Fibroblast of skin of left biceps (primary cell): ENCODE results near the gene PCDH9.

Source experiments
- DNase-seq, 2 experiments: peaks; one replicate each; pipeline ENCODE4 v3.0.0-alpha.2; 2013; ENCODE audit warnings: low read depth in 2 of 2

Gene PCDH9

DNA sequence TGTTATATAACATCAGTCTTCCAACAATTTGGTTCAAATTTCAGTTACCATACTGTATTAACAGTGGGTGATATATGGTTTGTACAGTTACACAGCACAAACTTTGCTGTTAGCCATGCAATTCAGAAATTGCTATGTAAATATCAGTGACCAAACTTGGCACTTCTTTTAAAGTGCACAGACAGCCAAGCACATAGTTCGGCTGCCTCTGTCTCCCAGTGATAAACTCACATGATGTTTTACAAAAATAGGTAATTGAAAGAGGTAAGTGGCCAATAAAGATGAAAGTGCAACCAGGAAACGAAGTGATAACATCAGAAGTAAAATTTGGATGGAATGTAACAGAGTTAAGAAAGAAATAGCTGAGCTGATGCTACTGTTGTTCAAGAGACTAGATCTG, 143.9 kb downstream of the PCDH9 start:
- DNase-seq: no peak

GRCh38 chr13:67084066-67084465, 146.1 kb downstream of the PCDH9 start:
- no peak for DNase-seq

GRCh38 chr13:67083519-67083918, 146.6 kb downstream of the PCDH9 start:
- no peak for DNase-seq

DNA sequence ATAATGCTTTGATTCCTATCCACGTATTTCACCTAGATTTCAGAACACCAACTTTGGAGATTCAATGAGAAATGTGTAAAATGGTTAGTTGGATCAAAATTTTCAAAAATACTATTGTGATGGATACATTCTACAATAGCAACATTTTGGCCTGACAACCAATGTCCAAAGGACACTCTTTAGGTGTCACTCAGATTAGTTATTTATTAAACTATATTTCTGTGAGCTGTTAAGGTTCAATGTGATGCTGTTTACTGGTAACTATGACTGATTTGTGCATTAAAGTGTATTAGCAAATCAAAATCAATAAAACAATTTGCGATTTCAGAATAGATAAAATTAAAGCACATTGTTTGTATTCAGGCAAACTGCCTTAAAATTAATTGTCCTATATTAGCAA, 149.8 kb downstream of the PCDH9 start:
- DNase-seq: no peak

- no peak for DNase-seq
Observed at GRCh38 chr13:67078062-67078461, 152.1 kb downstream of the PCDH9 start.

DNA sequence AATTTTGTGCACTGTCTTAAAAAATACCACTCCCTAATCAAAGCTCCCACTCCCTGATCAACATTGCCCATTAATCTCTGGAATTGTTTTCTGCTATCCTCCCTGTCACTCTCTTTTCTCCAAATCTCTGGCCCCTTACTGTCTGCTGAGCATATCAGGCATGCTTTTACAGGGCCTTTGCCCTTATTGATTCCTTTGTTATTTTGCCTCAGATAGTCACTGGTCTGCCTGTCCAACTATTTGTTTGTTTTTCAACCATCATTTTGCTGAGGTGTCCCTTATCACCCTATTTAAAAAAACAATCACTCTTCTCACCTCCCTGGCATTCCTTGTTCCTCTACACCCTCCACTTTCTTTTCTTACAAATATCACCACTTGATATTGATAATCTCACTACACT, 153.0 kb downstream of the PCDH9 start:
- DNase-seq: no peak

- no peak for DNase-seq
Observed at GRCh38 chr13:67076378-67076777, 153.8 kb downstream of the PCDH9 start.

GRCh38 chr13:67075239-67075638, 154.9 kb downstream of the PCDH9 start:
- no peak for DNase-seq

- no peak for DNase-seq
Observed at GRCh38 chr13:67071918-67072598, 158.1 kb downstream of the PCDH9 start.

- DNase-seq: no peak
Observed at GRCh38 chr13:67070306-67070705, 159.8 kb downstream of the PCDH9 start.

DNA sequence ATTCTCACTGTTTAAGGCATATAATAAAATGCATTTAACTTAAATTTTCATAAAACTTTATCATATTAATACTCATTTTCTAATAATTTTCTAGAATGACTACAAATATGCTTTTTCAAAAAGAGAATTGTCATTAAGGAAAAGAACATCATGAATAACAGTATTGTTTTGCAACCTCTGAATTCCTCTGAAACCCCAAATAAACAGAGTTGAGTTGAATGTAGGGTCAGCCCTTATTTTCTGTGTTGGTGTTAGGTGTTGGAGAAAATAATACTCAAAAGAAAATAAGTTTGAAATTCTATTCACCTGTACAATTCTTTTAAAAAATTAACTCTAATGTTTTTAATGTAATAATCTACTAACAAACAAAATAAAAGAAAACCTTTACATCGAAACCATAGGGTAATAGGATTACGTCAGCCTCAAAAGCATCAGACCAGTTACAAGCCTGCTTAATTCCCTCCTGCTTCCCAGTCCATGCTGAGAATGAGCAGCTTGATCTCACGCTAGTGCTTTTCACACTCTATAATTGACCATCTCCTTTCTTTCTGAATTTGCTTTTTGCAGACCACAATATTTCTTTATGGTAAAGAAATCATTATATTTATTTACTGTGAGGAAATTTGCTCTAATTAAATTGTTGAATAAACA, 160.9 kb downstream of the PCDH9 start:
- no peak for DNase-seq

- DNase-seq: no peak
Observed at GRCh38 chr13:67064920-67065319, 165.2 kb downstream of the PCDH9 start.

GRCh38 chr13:67063036-67063435, 167.1 kb downstream of the PCDH9 start:
- no peak for DNase-seq

- DNase-seq: no peak
Observed at GRCh38 chr13:67062160-67062559, 168.0 kb downstream of the PCDH9 start.

DNA sequence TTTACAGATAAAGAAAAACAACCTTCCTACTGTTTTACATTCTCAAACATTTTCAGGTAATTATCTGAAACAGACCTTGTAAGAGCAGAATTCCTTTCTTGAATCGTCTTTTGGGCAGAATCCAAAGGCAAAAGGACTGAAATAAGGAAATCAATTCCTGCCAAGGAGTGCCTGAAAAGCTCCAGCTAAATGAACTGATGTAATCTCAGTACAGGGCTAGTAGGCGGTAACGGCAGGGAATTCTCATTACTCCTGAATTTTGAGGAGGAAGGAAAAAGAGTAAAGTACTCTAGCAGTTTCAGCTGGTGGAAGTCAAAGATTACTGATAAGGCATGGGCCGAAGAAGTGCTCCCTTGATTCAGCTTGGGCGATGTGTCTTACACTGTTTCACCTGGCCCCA, 168.4 kb downstream of the PCDH9 start:
- DNase-seq: no peak

GRCh38 chr13:67052550-67053490, 177.3 kb downstream of the PCDH9 start:
- DNase-seq: no peak

GRCh38 chr13:67049744-67050143, 180.4 kb downstream of the PCDH9 start:
- no peak for DNase-seq

DNA sequence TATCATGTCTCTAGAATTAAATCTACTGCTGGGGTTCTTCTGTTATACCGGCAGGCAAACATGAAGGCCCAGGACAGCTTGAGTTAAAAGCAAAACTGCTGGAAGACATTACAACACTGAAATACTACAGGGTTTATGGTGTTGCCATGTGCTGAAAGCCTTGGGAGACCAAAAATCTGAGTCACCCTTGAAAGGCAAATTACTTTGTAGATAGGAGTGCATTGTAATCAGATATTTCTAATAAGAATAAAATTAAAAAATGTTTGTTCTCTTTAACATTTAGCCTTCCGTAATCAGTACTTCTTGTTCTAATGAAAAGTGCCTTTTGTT, 181.3 kb downstream of the PCDH9 start:
- DNase-seq: peak; percentile 19 to 37

DNA sequence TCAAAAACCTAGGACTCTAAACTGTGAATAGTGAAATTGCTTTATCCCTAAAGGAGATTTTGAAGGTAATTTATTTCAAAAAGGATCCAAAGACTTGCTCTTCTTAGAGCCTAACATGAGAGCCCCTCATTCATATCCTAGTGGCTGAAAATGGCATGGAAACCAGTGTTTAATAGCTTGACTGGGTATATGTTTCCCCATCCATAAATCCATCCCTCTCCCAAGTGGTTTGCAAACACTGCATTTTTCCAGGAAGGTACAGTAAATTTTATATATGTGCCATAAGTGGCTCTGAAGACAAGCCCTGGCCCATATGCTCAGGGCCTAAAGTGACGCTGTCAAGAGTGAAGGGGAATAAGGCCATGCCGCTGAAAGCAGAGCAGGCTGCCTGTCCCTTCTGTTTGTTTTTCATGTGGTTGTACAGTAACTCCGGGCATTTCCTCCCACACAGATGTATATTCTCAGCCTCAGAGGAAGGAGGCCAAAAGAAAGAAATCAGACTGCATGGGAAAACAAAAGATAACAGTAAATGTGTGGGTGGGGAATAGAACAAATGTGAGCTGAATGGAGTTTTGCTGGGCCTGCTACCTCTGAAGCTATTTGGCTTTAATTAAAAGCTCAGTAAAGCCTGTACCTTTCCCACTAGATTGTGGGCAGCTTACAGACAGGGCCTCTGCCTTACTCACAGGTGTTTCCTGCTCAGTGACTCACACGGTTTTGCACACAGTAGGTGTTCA, 181.9 kb downstream of the PCDH9 start:
- peak; percentile 13 to 19 for DNase-seq

DNA sequence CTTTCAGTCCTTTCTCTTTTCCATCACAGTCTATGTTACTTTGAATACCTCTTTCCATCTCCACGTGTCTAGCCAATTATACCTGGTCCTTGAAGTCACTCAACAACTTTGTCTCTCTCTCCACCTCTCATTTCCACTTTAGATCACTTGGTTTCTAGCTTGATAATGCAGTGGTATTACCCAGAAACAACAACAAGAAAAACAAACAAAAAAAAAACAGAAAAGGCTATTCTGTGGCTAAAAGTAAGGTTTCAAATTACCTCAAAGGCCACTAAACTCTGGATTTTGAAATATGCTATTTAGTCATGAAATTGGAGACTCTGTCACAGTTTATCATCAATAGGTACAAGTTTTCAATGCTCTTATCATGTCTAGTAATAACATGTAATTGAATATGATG, 184.8 kb downstream of the PCDH9 start:
- no peak for DNase-seq

- DNase-seq: peak; percentile 33 to 39
Observed at GRCh38 chr13:67043901-67044300, 186.2 kb downstream of the PCDH9 start.

- no peak for DNase-seq
Observed at GRCh38 chr13:67042556-67042955, 187.6 kb downstream of the PCDH9 start.
